ENCODE data around the gene KRTCAP2. TPM values are rescaled to one million over a fixed set of nuclear protein-coding genes. Genes with fewer than 3 reads are reported as not detected.

KRTCAP2 gene
- total and polyA plus RNA-seq, 9 donors: 96.5 to 499 (median 166) TPM

DNA sequence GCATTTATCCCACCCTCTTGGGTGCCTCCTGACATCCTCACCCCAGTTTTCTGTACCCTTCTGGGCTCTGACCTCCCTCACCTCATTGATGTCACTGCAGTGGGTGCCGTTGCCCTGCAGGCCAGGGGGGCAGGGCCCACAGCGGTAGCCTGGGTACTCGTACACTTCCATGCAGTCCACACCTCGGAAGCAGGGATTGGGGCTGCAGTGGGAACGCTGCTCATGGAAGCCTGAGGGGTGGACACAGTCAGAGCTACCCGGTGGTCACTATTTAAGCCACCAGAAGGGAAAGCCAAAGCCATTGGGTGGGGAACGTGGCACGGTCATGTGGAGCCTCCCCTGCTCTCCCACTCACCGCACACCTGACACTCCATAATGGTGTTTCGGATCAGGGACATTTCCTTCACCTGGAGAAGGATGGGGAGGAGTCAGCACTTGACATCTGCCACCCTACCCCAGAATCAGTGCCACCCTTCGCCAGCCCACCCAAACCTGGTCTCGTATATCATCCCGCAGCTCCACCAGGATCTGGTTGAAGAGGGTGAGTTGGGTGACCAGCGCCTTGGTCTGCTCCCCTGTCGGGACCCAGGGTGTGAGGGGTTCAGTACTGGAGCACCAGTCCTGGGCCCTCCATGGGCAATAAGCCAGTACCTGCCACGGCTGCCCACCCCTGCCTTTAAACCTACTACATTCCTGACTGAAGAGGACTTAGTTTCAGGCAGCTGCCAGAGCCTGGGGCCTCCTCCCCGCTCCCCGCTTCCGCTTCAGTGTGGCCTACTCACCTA is 29.8 kb upstream of the KRTCAP2 start:
- TF ChIP-seq POLR2A (IDR thresholded peaks at IDR 0.05): no peak
- intact Hi-C loops (cut with DNase I): loop anchor here in 1 of 4 donors (10.0 kb wide), 1 partner anchor 122 kb away; the partner anchor contains the start of gene RUSC1
- no peak overlapping the region for H3K27ac ChIP-seq
- H3K9me3 ChIP-seq: no peaks in the 10 kb centered on the region
- H3K4me3 ChIP-seq: no peak overlapping the region
- no peaks in the 10 kb centered on the region for H3K36me3 ChIP-seq
- H3K4me1 ChIP-seq (ENCODE audit: insufficient read depth): peaks cover 4% of the 10 kb centered on the region
- no peak for DNase-seq
- H3K27me3 ChIP-seq: no peaks in the 10 kb centered on the region
- WGBS, 3 donors: 85 to 89% (median 85%) methylated on average over 19 of the region's 19 CpGs

GRCh38 chr1:155202198-155202597 is 29.1 kb upstream of the KRTCAP2 start:
- WGBS, 3 donors: 78 to 85% (median 80%) methylated on average over 7 of the region's 7 CpGs

DNA sequence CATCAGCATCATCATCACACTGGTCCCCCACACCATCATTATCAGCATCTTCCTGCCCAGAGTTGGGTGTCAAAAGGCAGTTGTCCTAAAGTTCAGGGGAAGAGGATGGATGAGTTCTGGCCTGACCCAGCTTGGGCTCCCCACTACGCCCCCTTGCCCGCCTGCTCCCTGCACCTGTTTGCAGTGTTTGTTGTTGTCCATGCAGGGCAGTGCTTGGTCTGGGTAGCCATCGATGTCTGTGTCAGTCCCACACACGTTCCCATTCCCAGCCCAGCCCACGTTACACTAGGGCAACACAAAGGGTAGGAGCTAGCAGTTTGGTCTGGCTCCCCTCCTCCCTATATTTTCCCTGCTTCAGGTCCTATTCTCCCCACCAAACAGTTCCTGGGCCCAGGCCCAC is 27.8 kb upstream of the KRTCAP2 start:
- Histone ChIP-seq H3K4me1 (ENCODE audit: insufficient read depth) (peaks cover 8% of the 10 kb centered on the region), H3K27me3 (no peaks in the 10 kb centered on the region), H3K36me3 (no peaks in the 10 kb centered on the region), H3K4me3 (no peak overlapping the region), H3K27ac (no peak overlapping the region), H3K9me3 (no peaks in the 10 kb centered on the region)
- DNase-seq: no peak
- intact Hi-C loops (cut with DNase I): loop anchor here in 1 of 4 donors (10.0 kb wide), 1 partner anchor 124 kb away; the partner anchor contains the start of gene RUSC1
- 82 to 89% (median 88%) methylated on average over 5 of the region's 5 CpGs for WGBS, 3 donors
- TF ChIP-seq CTCF (IDR thresholded peaks at IDR 0.05) (no peak), POLR2A (IDR thresholded peaks at IDR 0.05) (no peak), EP300 (IDR thresholded peaks at IDR 0.05) (no peak)

More at GRCh38 chr1:155202198-155202597, 29.1 kb upstream of the KRTCAP2 start:
- peaks cover 3% of the 10 kb centered on the region for H3K4me1 ChIP-seq (ENCODE audit: insufficient read depth)
- no peak overlapping the region for H3K4me3 ChIP-seq
- H3K27me3 ChIP-seq: no peaks in the 10 kb centered on the region
- intact Hi-C loops (cut with DNase I): loop anchor here in 1 of 4 donors (10.0 kb wide), 1 partner anchor 123 kb away; the partner anchor contains the start of gene RUSC1
- H3K27ac ChIP-seq: no peak overlapping the region
- TF ChIP-seq CTCF (IDR thresholded peaks at IDR 0.05) (no peak), EP300 (IDR thresholded peaks at IDR 0.05) (no peak), POLR2A (IDR thresholded peaks at IDR 0.05) (no peak)
- DNase-seq: no peak
- no peaks in the 10 kb centered on the region for H3K9me3 ChIP-seq
- no peaks in the 10 kb centered on the region for H3K36me3 ChIP-seq

DNA sequence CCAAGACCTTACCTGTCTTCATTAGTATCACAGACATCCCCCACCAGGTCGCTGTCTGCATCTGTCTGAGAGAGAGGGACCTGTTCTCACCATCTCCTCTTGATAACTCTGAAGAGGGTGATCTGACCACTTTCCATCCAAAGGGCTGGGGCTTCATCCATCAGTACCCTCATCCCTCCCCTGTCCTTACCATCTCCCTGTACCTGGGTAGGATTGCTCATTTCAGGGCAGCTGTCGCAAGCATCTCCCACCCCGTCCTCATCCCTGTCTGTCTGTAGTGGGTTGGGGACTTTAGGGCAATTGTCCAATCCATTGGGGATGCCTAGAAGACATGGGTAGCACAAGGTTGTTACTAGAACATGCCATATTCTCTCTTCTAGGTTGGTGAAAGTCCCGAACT is 26.7 kb upstream of the KRTCAP2 start:
- TF ChIP-seq CTCF (IDR thresholded peaks at IDR 0.05): no peak
- TF ChIP-seq EP300 (IDR thresholded peaks at IDR 0.05): no peak
- TF ChIP-seq POLR2A (IDR thresholded peaks at IDR 0.05): no peak
- no peak for DNase-seq
- Histone ChIP-seq H3K9me3 (no peaks in the 10 kb centered on the region), H3K4me1 (ENCODE audit: insufficient read depth) (peaks cover 10% of the 10 kb centered on the region), H3K4me3 (no peak overlapping the region), H3K36me3 (no peaks in the 10 kb centered on the region), H3K27ac (no peak overlapping the region), H3K27me3 (no peaks in the 10 kb centered on the region)
- intact Hi-C loops (cut with DNase I): loop anchor here in 1 of 4 donors (10.0 kb wide), 1 partner anchor 125 kb away; the partner anchor contains the start of gene RUSC1
- 85 to 89% (median 88%) methylated on average over 4 of the region's 4 CpGs for WGBS, 3 donors

DNA sequence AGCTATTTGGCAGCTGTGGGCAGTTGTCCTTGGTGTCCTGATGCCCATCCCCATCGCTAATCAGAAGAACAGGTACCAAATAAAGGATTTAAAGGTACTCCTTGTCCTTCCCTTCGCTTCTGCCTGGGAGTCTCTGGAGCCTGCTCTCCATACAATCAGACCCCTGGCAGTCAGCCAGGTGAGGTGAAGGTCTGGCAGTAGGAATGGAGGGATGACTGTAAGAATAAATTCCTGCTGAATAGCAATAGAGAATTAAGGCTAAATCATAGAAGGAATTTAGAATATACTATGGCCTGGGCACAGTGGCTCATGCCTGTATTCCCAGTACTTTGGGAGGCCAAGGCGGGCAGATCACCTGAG is 25.4 kb upstream of the KRTCAP2 start:
- no peaks in the 10 kb centered on the region for H3K27me3 ChIP-seq
- WGBS, 3 donors: 87 to 94% (median 91%) methylated on average over 3 of the region's 3 CpGs
- H3K36me3 ChIP-seq: no peaks in the 10 kb centered on the region
- TF ChIP-seq CTCF (IDR thresholded peaks at IDR 0.05): no peak
- no peak for TF ChIP-seq POLR2A (IDR thresholded peaks at IDR 0.05)
- no peak for TF ChIP-seq EP300 (IDR thresholded peaks at IDR 0.05)
- no peak overlapping the region for H3K4me3 ChIP-seq
- H3K9me3 ChIP-seq: no peaks in the 10 kb centered on the region
- H3K27ac ChIP-seq: no peak overlapping the region
- DNase-seq: peak in 1 of 5 donors; percentile 61
- peaks cover 12% of the 10 kb centered on the region for H3K4me1 ChIP-seq (ENCODE audit: insufficient read depth)
- intact Hi-C loops (cut with DNase I): no loop called here

All from ovary (tissue), 9 donors.